Mesenchymal stem cell (in vitro differentiated cells and primary cell): Measurements from ENCODE around the gene SMYD1.

Source experiments
- DNase-seq: peaks from one replicate; pipeline ENCODE4 v3.0.0-alpha.2; 2013
- H2AFZ ChIP-seq: one replicate; pipeline ENCODE4 v1.6.1; 2013; ENCODE audit warnings: low read depth, mild to moderate bottlenecking, control low read depth, inconsistent platforms, low read length, moderate library complexity
- H2AK5ac ChIP-seq: 2 replicates; pipeline ENCODE4 v1.6.1; 2013; ENCODE audit warnings: low read length, moderate library complexity, mild to moderate bottlenecking, inconsistent platforms; ENCODE audit not compliant: severe bottlenecking
- H2BK120ac ChIP-seq: one replicate; pipeline ENCODE4 v1.6.1; 2013; ENCODE audit warnings: low read depth, mild to moderate bottlenecking, inconsistent platforms, low read length, moderate library complexity
- H2BK12ac ChIP-seq, 2 experiments: one replicate each; pipeline ENCODE4 v1.6.1; 2013; ENCODE audit warnings: inconsistent platforms in 2 of 2, low read length in 2 of 2, mild to moderate bottlenecking in 2 of 2, moderate library complexity in 2 of 2, control low read depth in 1 of 2
- H2BK15ac ChIP-seq: one replicate; pipeline ENCODE4 v1.6.1; 2013; ENCODE audit warnings: mild to moderate bottlenecking, low read depth, inconsistent platforms; ENCODE audit not compliant: poor library complexity, severe bottlenecking
- H2BK5ac ChIP-seq: 2 replicates; pipeline ENCODE4 v1.6.1; 2013; ENCODE audit warnings: low read depth, mild to moderate bottlenecking, low read length, control low read depth, inconsistent platforms; ENCODE audit not compliant: poor library complexity, severe bottlenecking
- H3K14ac ChIP-seq, 2 experiments: one replicate each; pipeline ENCODE4 v1.6.1; 2013; ENCODE audit warnings: inconsistent platforms in 2 of 2, low read length in 2 of 2, control low read depth in 1 of 2, mild to moderate bottlenecking in 1 of 2, moderate library complexity in 1 of 2
- H3K18ac ChIP-seq, 2 experiments: one replicate each; pipeline ENCODE4 v1.6.1; 2013; ENCODE audit warnings: inconsistent platforms in 2 of 2, low read length in 2 of 2, control low read depth in 1 of 2, low read depth in 1 of 2, mild to moderate bottlenecking in 1 of 2
- H3K23ac ChIP-seq, 2 experiments: one replicate each; pipeline ENCODE4 v1.6.1; 2013; ENCODE audit warnings: inconsistent platforms in 2 of 2, low read length in 2 of 2, mild to moderate bottlenecking in 2 of 2, moderate library complexity in 2 of 2, control low read depth in 1 of 2
- H3K27ac ChIP-seq: 2 replicates; pipeline ENCODE4 v1.5.1; 2013; ENCODE audit warnings: mild to moderate bottlenecking, moderate library complexity, low read length, control low read depth, inconsistent platforms; ENCODE audit not compliant: poor library complexity, severe bottlenecking
- H3K27me3 ChIP-seq, 2 experiments: 2 replicates each; pipeline versions ENCODE4 v1.6.1 to v1.7.0; 2013; ENCODE audit warnings: low read length in 2 of 2, mild to moderate bottlenecking in 2 of 2, moderate library complexity in 2 of 2, control low read depth in 1 of 2, inconsistent platforms in 1 of 2; ENCODE audit not compliant: control insufficient read depth in 1 of 2, insufficient read depth in 1 of 2
- H3K36me3 ChIP-seq, 2 experiments: 2 replicates each; pipeline versions ENCODE4 v1.6.1 to v1.7.0; 2013; ENCODE audit warnings: low read length in 2 of 2, control low read depth in 1 of 2, inconsistent platforms in 1 of 2, low read depth in 1 of 2, mild to moderate bottlenecking in 1 of 2; ENCODE audit not compliant: insufficient read depth in 2 of 2, control insufficient read depth in 1 of 2
- H3K4ac ChIP-seq, 2 experiments: one replicate each; pipeline ENCODE4 v1.6.1; 2013; ENCODE audit warnings: inconsistent platforms in 2 of 2, low read length in 2 of 2, mild to moderate bottlenecking in 2 of 2, moderate library complexity in 2 of 2, control low read depth in 1 of 2, low read depth in 1 of 2
- H3K4me1 ChIP-seq: 2 replicates; pipeline ENCODE4 v1.6.1; 2013; ENCODE audit warnings: low read depth, low read length, control low read depth; ENCODE audit not compliant: control insufficient read depth, insufficient read depth
- H3K4me2 ChIP-seq: 2 replicates; pipeline ENCODE4 v1.6.1; 2013; ENCODE audit warnings: low read length, mild to moderate bottlenecking, inconsistent platforms; ENCODE audit not compliant: poor library complexity, severe bottlenecking
- H3K4me3 ChIP-seq, 2 experiments: 2 replicates each; pipeline versions ENCODE4 v1.5.1 to v1.7.0; 2013; ENCODE audit warnings: low read length in 2 of 2, mild to moderate bottlenecking in 2 of 2, control low read depth in 1 of 2, low read depth in 1 of 2; ENCODE audit not compliant: insufficient read depth in 1 of 2
- H3K79me1 ChIP-seq: replicated peaks from 2 replicates; pipeline ENCODE4 v1.6.1; 2013; ENCODE audit warnings: mild to moderate bottlenecking, control low read depth, low read length, inconsistent platforms; ENCODE audit not compliant: poor library complexity, severe bottlenecking
- H3K9ac ChIP-seq: 2 replicates; pipeline ENCODE4 v1.7.0; 2013; ENCODE audit warnings: mild to moderate bottlenecking, low read length, moderate library complexity
- H3K9me3 ChIP-seq: 2 replicates; pipeline ENCODE4 v1.7.0; 2013; ENCODE audit warnings: mild to moderate bottlenecking, low read length; ENCODE audit not compliant: control insufficient read depth
- H4K8ac ChIP-seq: one replicate; pipeline ENCODE4 v1.6.1; 2013; ENCODE audit warnings: inconsistent platforms, mild to moderate bottlenecking, low read length, moderate library complexity
- H4K91ac ChIP-seq: one replicate; pipeline ENCODE4 v1.6.1; 2013; ENCODE audit warnings: mild to moderate bottlenecking, low read length, inconsistent platforms
- WGBS: methylation state at CpG from one replicate; pipeline ENCODE4 v1.1.7; 2013; ENCODE audit warnings: mixed read lengths; 5-methylcytosine and 5-hydroxymethylcytosine counted together

SMYD1 gene

DNA sequence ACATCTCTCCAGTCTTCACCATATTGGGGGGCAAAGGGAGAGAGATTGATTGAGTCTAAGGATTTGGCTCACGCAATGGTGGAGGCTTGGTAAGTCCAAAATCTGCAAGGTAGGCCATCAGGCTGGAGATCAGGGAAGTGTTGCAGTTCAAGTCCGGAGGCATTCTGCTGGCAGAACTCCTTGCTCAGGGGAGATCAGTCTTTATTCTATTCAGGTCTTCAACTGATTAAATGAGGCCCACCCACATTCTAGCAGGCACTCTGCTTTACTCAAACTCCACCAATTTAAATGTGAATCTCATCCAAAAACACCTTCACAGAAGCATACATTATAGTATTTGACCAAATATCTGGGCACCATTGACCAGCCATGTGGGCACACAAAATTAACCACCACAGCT, 21.4 kb downstream of the SMYD1 start:
- 85% methylated on average over 2 of the region's 2 CpGs for WGBS
- Histone ChIP-seq H3K4me3 (no peak overlapping the region), H3K36me3 (no peaks in the 10 kb centered on the region), H3K4ac (no peak overlapping the region), H2AFZ (no peak overlapping the region), H3K9me3 (no peaks in the 10 kb centered on the region), H3K27ac (no peak overlapping the region), H3K14ac (no peak overlapping the region), H2BK15ac (no peak overlapping the region), H3K27me3 (peaks cover 0 to 4% of the 10 kb centered on the region in 2 experiments), H4K8ac (no peak overlapping the region), H3K18ac (no peak overlapping the region), H2BK120ac (no peak overlapping the region), H4K91ac (no peak overlapping the region), H3K23ac (no peak overlapping the region), H2AK5ac (no peak overlapping the region), H3K4me1 (peaks cover 2% of the 10 kb centered on the region), H3K4me2 (no peak overlapping the region), H2BK5ac (no peak overlapping the region), H3K79me1 (no peaks in the 10 kb centered on the region), H3K9ac (no peak overlapping the region), H2BK12ac (no peak overlapping the region)
- DNase-seq: no peak

DNA sequence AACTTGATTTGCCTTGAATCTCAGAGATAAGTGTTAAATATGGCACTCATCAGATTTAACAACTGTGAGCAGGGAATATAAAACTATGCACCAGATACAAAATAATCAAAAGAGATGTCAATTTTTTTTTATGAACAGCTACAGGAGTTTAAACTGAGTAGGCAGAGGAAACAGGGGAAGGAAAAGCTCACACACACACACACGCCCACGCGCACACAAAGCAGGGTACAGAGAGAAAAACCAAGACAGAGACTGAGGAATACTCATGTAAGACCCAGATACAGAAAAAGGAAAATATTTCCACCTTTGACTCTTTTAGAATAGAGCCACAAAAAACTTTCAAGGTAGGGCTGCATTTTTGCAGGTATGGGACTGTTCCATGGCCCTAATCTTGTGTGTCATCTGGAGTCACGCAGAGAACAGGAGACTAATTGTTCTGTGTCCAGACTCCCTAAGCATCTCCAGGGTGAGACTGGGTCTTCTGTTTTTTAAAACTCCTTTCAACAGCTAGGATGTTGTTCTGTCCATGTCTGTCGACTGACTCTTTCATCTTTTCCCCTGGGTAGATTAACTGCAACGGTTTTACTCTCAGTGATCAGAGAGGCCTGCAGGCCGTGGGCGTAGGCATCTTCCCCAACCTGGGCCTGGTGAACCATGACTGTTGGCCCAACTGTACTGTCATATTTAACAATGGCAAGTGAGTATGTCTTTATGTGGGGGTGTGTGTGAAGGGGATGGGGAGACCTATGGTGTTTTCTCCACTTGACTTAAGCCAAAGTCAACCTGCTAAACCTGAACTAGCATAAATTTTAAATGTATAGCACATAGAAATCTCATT, 23.0 kb downstream of the SMYD1 start:
- Histone ChIP-seq H2AK5ac (no peak overlapping the region), H3K36me3 (no peaks in the 10 kb centered on the region), H3K4me1 (peaks cover 2% of the 10 kb centered on the region), H3K9me3 (no peaks in the 10 kb centered on the region), H2AFZ (no peak overlapping the region), H2BK15ac (no peak overlapping the region), H3K4me2 (no peak overlapping the region), H2BK120ac (no peak overlapping the region), H4K91ac (no peak overlapping the region), H3K27me3 (peaks cover 10 to 16% of the 10 kb centered on the region in 2 experiments), H4K8ac (no peak overlapping the region), H3K4ac (no peak overlapping the region), H3K9ac (no peak overlapping the region), H3K27ac (no peak overlapping the region), H3K23ac (no peak overlapping the region), H3K14ac (no peak overlapping the region), H2BK12ac (no peak overlapping the region), H3K18ac (no peak overlapping the region), H3K79me1 (no peaks in the 10 kb centered on the region), H2BK5ac (no peak overlapping the region), H3K4me3 (no peak overlapping the region)
- WGBS: 83% methylated on average over 5 of the region's 8 CpGs
- DNase-seq: no peak

DNA sequence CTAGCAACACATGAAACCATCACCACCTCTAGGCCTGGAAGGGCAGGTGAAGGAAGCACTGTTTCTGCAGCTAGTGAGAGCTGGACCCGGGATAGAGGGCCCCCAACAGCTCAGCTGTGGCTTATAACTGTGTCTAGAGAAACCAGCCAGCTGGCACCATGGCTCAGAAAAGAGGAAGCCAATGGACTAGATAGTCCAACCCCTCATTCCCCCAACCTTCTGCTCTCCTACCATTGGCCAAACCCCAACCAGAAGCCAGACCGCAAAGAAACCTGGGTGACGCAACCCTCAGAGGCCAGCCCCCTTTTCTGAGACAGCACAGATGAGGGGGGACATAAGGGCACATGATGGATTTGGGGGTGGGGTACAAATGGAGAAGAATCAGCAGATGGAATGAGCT, 24.3 kb downstream of the SMYD1 start:
- 58% methylated on average over 3 of the region's 3 CpGs for WGBS
- peaks cover 2% of the 10 kb centered on the region for H3K4me1 ChIP-seq

DNA sequence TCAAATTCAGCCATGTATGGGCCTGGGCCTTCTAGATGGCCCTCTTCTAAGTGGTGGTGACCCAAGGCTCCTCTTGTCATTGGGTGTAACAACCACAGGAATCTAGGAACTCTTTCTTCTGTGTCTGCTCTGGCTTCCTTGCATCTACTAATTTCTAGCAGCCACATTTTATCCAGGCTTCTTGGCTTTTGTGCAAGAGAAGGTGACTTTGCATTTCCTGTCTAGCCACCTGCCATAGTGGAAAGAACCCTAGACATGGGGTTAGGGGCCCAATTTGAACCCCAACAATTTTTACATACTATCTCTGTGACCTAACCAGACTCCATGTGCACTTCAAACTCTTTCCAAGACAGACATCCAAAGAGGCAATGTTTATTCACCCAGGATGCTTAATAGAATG, 25.1 kb downstream of the SMYD1 start:
- H3K27ac ChIP-seq: no peak overlapping the region

More for the DNA sequence above, 24.3 kb downstream of the SMYD1 start:
- Histone ChIP-seq H4K8ac (no peak overlapping the region), H2BK15ac (no peak overlapping the region), H3K9me3 (no peaks in the 10 kb centered on the region), H3K4ac (no peak overlapping the region), H2AFZ (no peak overlapping the region), H4K91ac (no peak overlapping the region), H3K36me3 (no peaks in the 10 kb centered on the region), H3K18ac (no peak overlapping the region), H2BK5ac (no peak overlapping the region), H3K79me1 (no peaks in the 10 kb centered on the region), H2BK120ac (no peak overlapping the region), H3K27me3 (peaks cover 13 to 29% of the 10 kb centered on the region in 2 experiments), H2BK12ac (no peak overlapping the region), H3K9ac (no peak overlapping the region), H3K4me2 (no peak overlapping the region), H3K4me3 (no peak overlapping the region), H3K14ac (no peak overlapping the region), H3K23ac (no peak overlapping the region), H2AK5ac (no peak overlapping the region), H3K27ac (no peak overlapping the region)
- no peak for DNase-seq

More for the DNA sequence above, 25.1 kb downstream of the SMYD1 start:
- Histone ChIP-seq H2BK120ac (no peak overlapping the region), H3K18ac (no peak overlapping the region), H2BK12ac (no peak overlapping the region), H3K23ac (no peak overlapping the region), H3K36me3 (no peaks in the 10 kb centered on the region), H3K9me3 (no peaks in the 10 kb centered on the region), H3K4me1 (peaks cover under 1% of the 10 kb centered on the region), H3K79me1 (no peaks in the 10 kb centered on the region), H3K14ac (no peak overlapping the region), H4K8ac (no peak overlapping the region), H3K4ac (no peak overlapping the region), H3K4me3 (no peak overlapping the region), H2AK5ac (no peak overlapping the region), H3K9ac (no peak overlapping the region), H2BK15ac (no peak overlapping the region), H4K91ac (no peak overlapping the region), H2BK5ac (no peak overlapping the region), H3K27me3 (peaks cover 15 to 34% of the 10 kb centered on the region in 2 experiments), H2AFZ (no peak overlapping the region), H3K4me2 (no peak overlapping the region)
- DNase-seq: no peak
